ENCODE data around the gene RTN4IP1.

The RTN4IP1 gene

GRCh38 chr6:106546261-106546690, 83.0 kb downstream of the RTN4IP1 start:
- FAIRE-seq: no peak

- no peak for FAIRE-seq
These were observed 88.4 kb downstream of the RTN4IP1 start for GRCh38 chr6:106540907-106541306.

- FAIRE-seq: no peak
These were observed 88.9 kb downstream of the RTN4IP1 start for GRCh38 chr6:106540432-106540831.

GRCh38 chr6:106539936-106540335, 89.4 kb downstream of the RTN4IP1 start:
- FAIRE-seq: no peak

GRCh38 chr6:106538145-106538544, 91.2 kb downstream of the RTN4IP1 start:
- no peak for FAIRE-seq

GRCh38 chr6:106537662-106538061, 91.6 kb downstream of the RTN4IP1 start:
- no peak for FAIRE-seq

- FAIRE-seq: no peak
These were observed 92.4 kb downstream of the RTN4IP1 start for GRCh38 chr6:106536851-106537250.

GRCh38 chr6:106536357-106536756, 92.9 kb downstream of the RTN4IP1 start:
- FAIRE-seq: no peak

GRCh38 chr6:106535012-106535411, 94.3 kb downstream of the RTN4IP1 start:
- no peak for FAIRE-seq

- FAIRE-seq: no peak
These were observed 94.7 kb downstream of the RTN4IP1 start for GRCh38 chr6:106534564-106534982.

- FAIRE-seq: no peak
These were observed 95.3 kb downstream of the RTN4IP1 start for GRCh38 chr6:106534004-106534403.

GRCh38 chr6:106533054-106533453, 96.2 kb downstream of the RTN4IP1 start:
- no peak for FAIRE-seq

- FAIRE-seq: no peak
These were observed 98.8 kb downstream of the RTN4IP1 start for GRCh38 chr6:106530502-106530901.

GRCh38 chr6:106530026-106530425, 99.3 kb downstream of the RTN4IP1 start:
- no peak for FAIRE-seq

GRCh38 chr6:106529438-106529837, 99.9 kb downstream of the RTN4IP1 start:
- no peak for FAIRE-seq

GRCh38 chr6:106528521-106528920, 100.8 kb downstream of the RTN4IP1 start:
- FAIRE-seq: no peak

GRCh38 chr6:106527979-106528378, 101.3 kb downstream of the RTN4IP1 start:
- FAIRE-seq: no peak

- no peak for FAIRE-seq
These were observed 102.2 kb downstream of the RTN4IP1 start for GRCh38 chr6:106527117-106527516.

GRCh38 chr6:106525882-106526275, 103.4 kb downstream of the RTN4IP1 start:
- no peak for FAIRE-seq

- FAIRE-seq: no peak
These were observed 104.0 kb downstream of the RTN4IP1 start for GRCh38 chr6:106525107-106525881.

- no peak for FAIRE-seq
These were observed 106.6 kb downstream of the RTN4IP1 start for GRCh38 chr6:106522562-106523250.
